Activated effector memory CD4-positive, alpha-beta T cell treated with anti-CD3 and anti-CD28 coated beads, Interleukin-2, amount 50 U/mL, for 16 hours (primary cell): ENCODE measurements around the gene PTX4.

Source experiments
- DNase-seq: peaks from one replicate; pipeline ENCODE4 v3.0.0-alpha.2; 2020

PTX4 gene

GRCh38 chr16:1523581-1524245, 35.0 kb upstream of the PTX4 start:
- no peak for DNase-seq

- no peak for DNase-seq
Observed at GRCh38 chr16:1520461-1520860, 31.7 kb upstream of the PTX4 start.

- no peak for DNase-seq
Observed at GRCh38 chr16:1519831-1520230, 31.1 kb upstream of the PTX4 start.

- DNase-seq: no peak
Observed at GRCh38 chr16:1518626-1519135, 29.9 kb upstream of the PTX4 start.

- no peak for DNase-seq
Observed at GRCh38 chr16:1514507-1514906, 25.8 kb upstream of the PTX4 start.

- DNase-seq: no peak
Observed at GRCh38 chr16:1512774-1513173, 24.0 kb upstream of the PTX4 start.

- DNase-seq: no peak
Observed at GRCh38 chr16:1511662-1512569, 23.2 kb upstream of the PTX4 start.

- DNase-seq: no peak
Observed at GRCh38 chr16:1510941-1511351, 22.2 kb upstream of the PTX4 start.

GRCh38 chr16:1510272-1510671, 21.5 kb upstream of the PTX4 start:
- no peak for DNase-seq

GRCh38 chr16:1509307-1510221, 20.8 kb upstream of the PTX4 start:
- DNase-seq: no peak

GRCh38 chr16:1508494-1509187, 19.9 kb upstream of the PTX4 start:
- DNase-seq: no peak

GRCh38 chr16:1506494-1507213, 17.9 kb upstream of the PTX4 start:
- DNase-seq: no peak

GRCh38 chr16:1505912-1506311, 17.2 kb upstream of the PTX4 start:
- DNase-seq: no peak

GRCh38 chr16:1505073-1505844, 16.5 kb upstream of the PTX4 start:
- DNase-seq: no peak

- no peak for DNase-seq
Observed at GRCh38 chr16:1503110-1503955, 14.6 kb upstream of the PTX4 start.

- DNase-seq: no peak
Observed at GRCh38 chr16:1502092-1503004, 13.6 kb upstream of the PTX4 start.

- DNase-seq: no peak
Observed at GRCh38 chr16:1501630-1502029, 12.9 kb upstream of the PTX4 start.

- no peak for DNase-seq
Observed at GRCh38 chr16:1500465-1501150, 11.9 kb upstream of the PTX4 start.
